IPS-NIHi7 (cell line): ENCODE measurements around the gene COQ9.

Experiments
- DNase-seq: peaks from one replicate; pipeline ENCODE4 v3.0.0; 2012; ENCODE audit warnings: mixed read lengths; ENCODE audit errors: extremely low spot score

Gene COQ9

DNA sequence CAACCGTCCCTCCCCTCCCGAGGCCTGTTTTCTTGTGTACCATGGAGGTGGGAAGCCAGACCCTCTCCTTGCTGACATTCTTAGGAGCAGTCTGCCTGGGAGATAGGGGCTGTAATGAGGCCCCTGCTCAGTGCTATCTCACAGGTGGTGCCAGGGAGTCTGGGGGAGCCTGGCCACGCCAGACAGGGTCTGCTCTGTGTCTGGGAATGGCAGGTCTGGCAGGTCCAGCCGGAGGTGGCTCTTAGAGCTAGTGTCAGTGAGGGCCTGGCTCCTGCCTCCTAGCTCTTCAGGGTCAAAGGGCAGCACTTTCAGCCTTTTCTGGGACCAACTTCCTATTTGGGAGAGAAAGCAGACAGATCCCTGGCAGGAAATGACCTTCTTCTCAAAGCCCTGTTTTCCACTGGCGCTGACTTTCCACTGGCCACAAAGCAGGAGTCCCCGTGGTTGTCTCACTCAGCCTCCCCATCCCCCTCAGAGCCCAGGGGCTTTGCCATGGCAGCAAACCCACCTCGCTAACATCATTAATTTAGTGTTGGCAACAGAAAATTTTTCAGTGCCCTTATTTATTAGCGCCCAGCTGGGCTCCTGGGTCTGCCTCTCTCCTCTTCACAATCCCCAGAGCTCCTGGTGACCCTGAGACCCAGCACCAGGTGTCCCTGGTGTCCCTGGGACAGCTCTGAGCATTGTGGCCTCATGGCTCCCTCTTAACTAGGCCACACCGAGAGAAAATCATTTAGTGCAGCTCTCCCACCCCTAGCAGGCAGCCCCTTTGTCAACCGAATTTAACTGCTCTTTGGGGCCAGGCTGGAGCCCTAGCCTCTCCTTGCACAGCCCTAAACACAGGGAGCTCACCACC, 63.0 kb downstream of the COQ9 start:
- no peak for DNase-seq
